Skeletal muscle satellite cell (primary cell): ENCODE measurements around the gene NFASC.

ENCODE experiments used
- H3K27me3 ChIP-seq: 2 replicates; pipeline ENCODE4 v1.7.0; 2013; ENCODE audit warnings: low read length; ENCODE audit not compliant: control insufficient read depth, insufficient read depth
- H3K36me3 ChIP-seq: 2 replicates; pipeline ENCODE4 v1.7.0; 2013; ENCODE audit warnings: mild to moderate bottlenecking, control low read depth, low read length; ENCODE audit not compliant: insufficient read depth
- H3K4me1 ChIP-seq: 2 replicates; pipeline ENCODE4 v1.7.0; 2013; ENCODE audit warnings: low read length; ENCODE audit not compliant: control insufficient read depth, insufficient read depth
- H3K4me2 ChIP-seq: 2 replicates; pipeline ENCODE4 v1.7.0; 2013; ENCODE audit warnings: mild to moderate bottlenecking, low read length
- H3K4me3 ChIP-seq: 2 replicates; pipeline ENCODE4 v1.7.0; 2013; ENCODE audit warnings: low read length
- H3K9ac ChIP-seq: 2 replicates; pipeline ENCODE4 v1.7.0; 2013; ENCODE audit warnings: mild to moderate bottlenecking, low read depth, low read length, moderate library complexity
- H3K9me3 ChIP-seq: replicated peaks from 2 replicates; pipeline ENCODE4 v1.7.0; 2013; ENCODE audit warnings: mild to moderate bottlenecking, control low read depth, low read length

NFASC gene

DNA sequence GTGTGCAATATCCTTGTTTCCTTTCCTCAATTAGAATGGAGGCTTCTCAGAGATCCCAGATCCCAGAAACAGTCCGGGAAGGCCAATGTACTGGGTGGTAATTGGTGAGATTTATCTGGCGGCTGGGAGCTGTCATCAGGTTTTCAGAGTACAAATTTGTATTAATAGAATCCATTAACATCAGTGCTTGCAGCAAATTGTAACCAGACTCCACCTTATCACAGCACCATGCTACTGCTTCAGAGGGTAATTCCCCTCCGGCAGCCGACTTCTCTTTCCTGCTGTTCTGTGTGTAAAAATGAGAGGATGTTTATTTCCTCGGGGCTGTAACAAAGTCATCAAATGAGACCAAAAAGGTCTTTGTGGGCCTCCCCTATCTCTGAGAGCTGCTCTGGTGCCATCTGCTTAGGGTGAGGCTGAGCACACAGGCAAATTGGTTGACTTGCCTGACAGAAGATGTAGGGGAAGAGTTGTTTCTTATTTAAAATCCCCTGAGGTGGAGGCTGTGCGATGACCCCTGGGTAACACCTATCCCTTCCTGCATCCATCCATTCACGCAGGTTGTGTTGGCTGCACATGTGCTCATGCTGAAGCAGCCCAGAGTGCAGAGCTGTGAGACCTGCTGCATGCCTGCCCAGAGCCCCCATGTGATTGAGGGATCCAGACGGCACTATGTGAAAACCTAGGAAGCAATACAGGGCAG is 19.2 kb downstream of the NFASC start:
- Histone ChIP-seq H3K9ac (no peak overlapping the region), H3K27me3 (no peaks in the 10 kb centered on the region), H3K36me3 (no peaks in the 10 kb centered on the region), H3K4me2 (no peak overlapping the region), H3K4me1 (peaks cover 20% of the 10 kb centered on the region), H3K9me3 (no peaks in the 10 kb centered on the region), H3K4me3 (no peak overlapping the region)

DNA sequence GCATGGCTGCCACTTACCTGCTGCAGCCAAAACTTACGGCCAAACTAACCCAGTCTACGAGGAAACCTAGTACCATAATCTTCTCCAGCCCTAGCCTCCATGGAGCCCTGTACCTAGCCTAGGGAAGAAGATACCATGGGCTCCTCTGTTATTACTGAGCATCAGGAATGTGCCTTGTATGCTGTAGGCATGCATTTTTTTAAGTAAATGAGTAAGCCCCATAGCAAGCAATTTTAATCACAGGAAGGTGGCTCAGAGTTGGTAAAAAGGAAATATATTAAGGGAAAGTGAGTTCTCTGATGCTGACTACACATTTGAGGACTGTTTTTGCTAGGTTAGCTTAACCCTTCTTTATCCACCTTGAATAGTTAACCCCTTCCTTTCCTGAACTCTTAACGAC is 21.2 kb downstream of the NFASC start:
- H3K9me3 ChIP-seq, result no peaks in the 10 kb centered on the region
- no peak overlapping the region for H3K4me2 ChIP-seq
- no peaks in the 10 kb centered on the region for H3K36me3 ChIP-seq
- no peaks in the 10 kb centered on the region for H3K27me3 ChIP-seq
- peaks cover 10% of the 10 kb centered on the region for H3K4me1 ChIP-seq
- no peak overlapping the region for H3K9ac ChIP-seq
- no peak overlapping the region for H3K4me3 ChIP-seq

DNA sequence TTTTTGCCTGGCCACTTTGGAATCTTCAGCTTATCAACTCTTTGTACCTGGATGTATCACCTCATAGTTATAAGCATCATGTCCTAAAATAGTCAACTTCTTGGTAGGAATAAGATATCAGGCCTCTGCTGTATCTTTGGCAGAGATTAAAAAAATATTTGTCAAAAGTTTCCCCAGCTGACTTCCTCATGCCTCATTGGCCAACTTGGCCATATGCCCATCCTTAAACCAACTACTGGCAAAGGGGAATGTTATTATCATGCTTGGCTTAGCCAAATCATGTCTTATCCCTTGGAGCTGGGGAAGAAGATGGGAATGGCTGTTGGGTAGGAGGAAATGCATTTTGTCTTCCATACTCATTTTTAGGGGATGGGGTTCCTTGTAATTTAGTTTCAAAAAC is 23.4 kb downstream of the NFASC start:
- no peak overlapping the region for H3K9ac ChIP-seq
- H3K27me3 ChIP-seq, result peaks cover under 1% of the 10 kb centered on the region
- no peaks in the 10 kb centered on the region for H3K9me3 ChIP-seq
- H3K4me3 ChIP-seq, result no peak overlapping the region
- H3K4me1 ChIP-seq, result peaks cover 7% of the 10 kb centered on the region
- H3K4me2 ChIP-seq, result no peak overlapping the region
- H3K36me3 ChIP-seq, result no peaks in the 10 kb centered on the region

DNA sequence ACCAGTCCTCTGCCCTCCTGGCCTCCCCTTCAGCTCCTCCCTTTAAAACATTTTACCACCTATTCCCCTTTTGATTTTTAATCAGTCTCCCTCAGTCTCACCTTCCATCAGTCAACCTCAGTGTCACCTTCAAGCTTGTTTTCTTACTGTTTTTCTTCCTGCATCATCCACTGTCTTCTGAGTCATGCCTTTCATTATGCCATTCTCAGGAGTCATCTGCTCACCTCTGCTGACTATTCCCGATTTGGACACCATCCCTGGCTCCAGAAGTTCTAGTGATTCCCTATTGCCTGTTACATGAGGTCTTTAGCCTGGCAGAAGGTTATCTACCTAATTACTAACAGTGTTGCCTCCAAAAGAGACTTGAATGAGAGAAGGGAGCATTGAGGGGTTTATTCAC is 23.9 kb downstream of the NFASC start:
- H3K27me3 ChIP-seq, result peaks cover 3% of the 10 kb centered on the region
- H3K4me1 ChIP-seq, result peaks cover 7% of the 10 kb centered on the region
- H3K9me3 ChIP-seq, result no peaks in the 10 kb centered on the region
- no peak overlapping the region for H3K4me2 ChIP-seq
- no peaks in the 10 kb centered on the region for H3K36me3 ChIP-seq
- no peak overlapping the region for H3K9ac ChIP-seq
- no peak overlapping the region for H3K4me3 ChIP-seq

DNA sequence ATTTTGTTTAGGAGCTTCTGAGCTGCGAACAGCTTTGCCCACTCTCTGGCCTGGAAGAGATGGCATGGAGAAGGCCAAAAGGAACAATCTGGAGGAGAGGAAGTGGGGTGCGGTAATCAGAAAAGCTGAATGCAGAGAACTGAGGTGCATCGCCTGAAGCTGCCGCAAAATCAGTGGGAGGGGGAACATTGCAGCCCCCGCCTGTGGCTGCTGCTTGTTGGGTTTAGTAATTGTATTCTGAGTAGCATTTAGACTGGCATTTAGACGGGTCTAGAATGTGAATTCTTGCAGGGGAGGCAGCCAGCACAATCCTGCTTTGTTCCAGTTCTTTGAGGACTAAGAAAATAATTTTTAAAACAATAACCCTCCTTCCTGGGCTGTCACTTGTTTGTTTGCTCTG is 25.4 kb downstream of the NFASC start:
- Histone ChIP-seq H3K9ac (no peak overlapping the region), H3K4me1 (peaks cover 7% of the 10 kb centered on the region), H3K4me3 (no peak overlapping the region), H3K4me2 (no peak overlapping the region), H3K27me3 (peaks cover 6% of the 10 kb centered on the region), H3K9me3 (no peaks in the 10 kb centered on the region), H3K36me3 (no peaks in the 10 kb centered on the region)

DNA sequence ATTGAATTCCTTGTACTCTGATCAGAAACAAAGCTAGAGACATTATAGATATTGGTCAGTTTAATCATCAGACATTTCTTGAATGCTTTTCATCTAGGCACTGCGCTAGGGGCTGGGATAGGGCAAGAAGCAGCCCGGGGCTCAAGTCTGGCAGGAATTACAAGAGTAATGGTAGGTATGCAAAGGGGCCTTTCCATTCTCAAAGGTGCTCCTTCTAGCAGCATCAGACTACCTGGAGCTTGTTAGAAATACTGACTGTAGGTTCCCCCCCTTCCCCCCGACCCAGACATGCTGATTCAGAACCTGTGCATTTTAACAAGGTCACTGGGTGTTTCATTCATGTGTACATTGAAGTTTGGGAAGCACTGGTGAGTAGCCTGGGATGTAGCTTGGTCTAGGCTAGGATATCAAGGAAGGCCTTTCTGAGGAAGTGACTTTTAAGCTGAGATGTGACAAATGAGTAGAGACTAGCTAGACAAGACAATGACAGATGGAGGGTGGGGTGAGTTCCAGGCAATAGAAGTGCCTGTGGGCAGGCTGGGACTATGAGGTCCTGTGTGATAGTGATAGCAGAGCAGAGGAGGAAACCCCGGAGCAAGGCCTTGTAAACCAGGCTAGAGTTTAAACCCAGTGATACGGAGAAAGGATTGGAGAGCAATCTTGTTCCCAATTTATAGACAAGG is 26.3 kb downstream of the NFASC start:
- no peak overlapping the region for H3K4me2 ChIP-seq
- peaks cover 6% of the 10 kb centered on the region for H3K27me3 ChIP-seq
- no peaks in the 10 kb centered on the region for H3K36me3 ChIP-seq
- H3K9ac ChIP-seq, result no peak overlapping the region
- H3K4me3 ChIP-seq, result no peak overlapping the region
- H3K4me1 ChIP-seq, result peaks cover 7% of the 10 kb centered on the region
- no peaks in the 10 kb centered on the region for H3K9me3 ChIP-seq

DNA sequence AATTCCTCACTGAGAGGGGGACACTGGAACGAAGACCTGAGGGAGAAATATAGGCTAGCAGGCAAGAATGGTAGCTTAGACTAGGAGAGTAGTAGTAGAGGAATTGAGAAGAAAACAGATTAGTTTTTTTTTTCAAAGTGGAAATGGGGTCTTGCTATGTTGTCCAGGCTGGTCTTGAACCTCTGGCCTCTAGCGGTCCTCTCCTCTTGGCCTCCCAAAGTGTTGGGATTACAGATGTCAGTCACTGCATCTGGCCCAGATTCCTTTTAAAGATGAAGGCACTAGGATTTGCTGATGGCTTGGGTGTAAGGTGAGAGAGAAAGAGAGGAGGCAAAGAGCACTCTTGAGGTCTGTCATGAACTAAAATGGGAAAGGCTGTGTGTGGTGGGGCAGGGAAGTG is 30.1 kb downstream of the NFASC start:
- Histone ChIP-seq H3K4me2 (no peak overlapping the region), H3K4me1 (no peaks in the 10 kb centered on the region), H3K9ac (no peak overlapping the region), H3K27me3 (peaks cover 6% of the 10 kb centered on the region), H3K9me3 (no peaks in the 10 kb centered on the region), H3K4me3 (no peak overlapping the region), H3K36me3 (no peaks in the 10 kb centered on the region)

DNA sequence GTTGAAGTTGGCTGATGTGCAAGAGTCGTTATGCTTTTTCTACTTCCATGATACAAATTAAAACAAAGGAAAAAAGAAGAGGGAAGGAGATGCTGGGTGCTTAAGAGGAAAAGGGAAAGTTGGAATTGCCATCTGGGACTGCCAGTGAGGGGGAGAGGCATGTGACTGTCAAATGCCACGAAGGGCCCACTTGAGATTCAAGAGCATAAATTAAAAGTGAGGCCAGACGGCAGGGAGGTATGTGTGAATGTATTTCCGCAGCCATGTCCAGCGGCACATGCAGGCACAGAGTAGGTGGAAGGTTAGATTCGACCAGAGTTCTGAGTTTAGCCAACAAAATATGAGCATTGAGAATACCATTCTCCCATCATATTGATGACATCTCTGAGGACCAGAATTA is 32.0 kb downstream of the NFASC start:
- Histone ChIP-seq H3K27me3 (peaks cover 6% of the 10 kb centered on the region), H3K9me3 (no peaks in the 10 kb centered on the region), H3K9ac (no peak overlapping the region), H3K4me2 (no peak overlapping the region), H3K36me3 (no peaks in the 10 kb centered on the region), H3K4me1 (no peaks in the 10 kb centered on the region), H3K4me3 (no peak overlapping the region)

DNA sequence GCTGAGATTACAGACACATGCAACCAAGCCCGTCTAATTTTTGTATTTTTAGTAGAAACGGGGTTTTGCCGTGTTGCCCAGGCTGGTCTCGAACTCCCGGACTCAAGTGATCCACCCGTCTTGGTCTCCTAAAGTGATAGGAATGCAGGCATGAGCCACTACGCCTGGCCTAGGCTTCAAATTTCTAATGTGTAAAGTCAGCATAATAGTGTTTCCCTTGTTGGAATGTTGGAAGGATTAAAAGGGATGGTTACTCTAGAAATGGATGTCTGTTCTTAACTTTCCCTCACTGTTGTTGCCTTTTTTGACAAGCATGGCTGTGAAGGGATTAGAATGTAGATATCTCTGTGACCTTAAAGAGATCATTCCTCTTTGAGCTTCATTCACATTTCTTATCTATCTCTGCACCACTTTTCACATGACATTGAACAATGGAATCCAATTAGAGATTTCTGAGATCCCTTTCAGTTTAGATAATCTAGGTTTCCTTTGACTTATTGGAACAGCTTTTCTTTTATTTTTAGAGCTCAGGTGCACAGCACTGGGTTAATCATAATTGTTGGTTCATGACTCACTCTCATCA is 33.7 kb downstream of the NFASC start:
- Histone ChIP-seq H3K4me1 (no peaks in the 10 kb centered on the region), H3K4me3 (no peak overlapping the region), H3K9ac (no peak overlapping the region), H3K4me2 (no peak overlapping the region), H3K9me3 (no peaks in the 10 kb centered on the region), H3K36me3 (no peaks in the 10 kb centered on the region), H3K27me3 (peaks cover 4% of the 10 kb centered on the region)

DNA sequence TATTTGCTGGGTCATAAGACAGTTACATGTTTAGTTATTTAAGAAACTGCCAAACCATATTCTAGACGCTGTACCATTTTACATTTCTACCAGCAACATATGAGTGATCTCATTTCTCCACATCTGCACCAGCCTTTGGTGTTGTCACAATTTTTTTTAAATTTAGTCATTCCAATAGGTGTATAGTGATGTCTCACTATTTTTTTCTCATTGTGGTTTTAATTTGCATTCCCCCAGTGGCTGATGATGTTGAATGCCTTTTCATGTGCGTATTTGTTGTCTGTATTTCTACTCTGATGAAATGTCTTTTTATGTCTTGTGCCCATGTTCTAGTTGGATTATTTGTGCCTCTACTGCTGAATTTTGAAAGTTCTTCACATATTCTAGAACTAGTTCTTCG is 38.4 kb downstream of the NFASC start:
- no peak overlapping the region for H3K4me2 ChIP-seq

DNA sequence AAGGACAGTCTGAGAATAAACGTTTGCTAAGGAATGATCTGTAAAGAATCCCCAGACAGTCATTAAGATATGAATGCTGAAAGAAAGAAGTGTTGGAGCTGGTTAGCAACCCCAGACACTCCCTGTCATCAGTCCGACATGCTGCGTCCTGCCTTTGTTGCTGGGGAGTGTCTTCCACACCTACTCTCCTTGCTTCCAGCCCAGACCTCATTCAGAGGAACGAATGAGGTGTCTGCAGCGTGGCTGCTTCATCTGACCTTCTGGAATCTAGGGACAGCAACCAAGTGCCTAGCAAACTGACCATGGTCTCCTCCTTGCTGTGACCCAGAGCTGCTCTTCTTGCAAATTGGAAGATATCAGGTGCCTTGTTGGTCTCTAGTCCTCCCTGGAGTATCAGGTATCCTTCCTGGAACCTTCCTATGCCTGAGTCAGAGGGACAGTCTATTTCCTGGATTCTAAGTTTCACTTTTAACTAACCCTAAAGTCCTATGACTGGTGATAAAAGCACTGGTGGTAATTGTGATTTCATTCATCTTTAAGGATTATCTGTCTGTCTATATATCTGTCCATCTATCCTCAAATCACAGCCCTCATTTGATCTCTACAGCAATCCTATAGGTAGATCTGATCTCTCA is 45.3 kb downstream of the NFASC start:
- H3K4me2 ChIP-seq, result no peak overlapping the region
- H3K36me3 ChIP-seq, result no peaks in the 10 kb centered on the region
- no peaks in the 10 kb centered on the region for H3K9me3 ChIP-seq
- H3K9ac ChIP-seq, result no peak overlapping the region
- no peak overlapping the region for H3K4me3 ChIP-seq
- no peaks in the 10 kb centered on the region for H3K27me3 ChIP-seq
- no peaks in the 10 kb centered on the region for H3K4me1 ChIP-seq

More for the DNA sequence above, 38.4 kb downstream of the NFASC start:
- Histone ChIP-seq H3K9ac (no peak overlapping the region), H3K36me3 (no peaks in the 10 kb centered on the region), H3K9me3 (no peaks in the 10 kb centered on the region), H3K27me3 (no peaks in the 10 kb centered on the region), H3K4me1 (no peaks in the 10 kb centered on the region), H3K4me3 (no peak overlapping the region)
